ENCODE data around the gene CARS2.
"Not testable (repeated sequence)": the region's sequence is repeated elsewhere in the genome, so short reads cannot be mapped to it uniquely, and the experiment has no call there.

Gene CARS2

DNA sequence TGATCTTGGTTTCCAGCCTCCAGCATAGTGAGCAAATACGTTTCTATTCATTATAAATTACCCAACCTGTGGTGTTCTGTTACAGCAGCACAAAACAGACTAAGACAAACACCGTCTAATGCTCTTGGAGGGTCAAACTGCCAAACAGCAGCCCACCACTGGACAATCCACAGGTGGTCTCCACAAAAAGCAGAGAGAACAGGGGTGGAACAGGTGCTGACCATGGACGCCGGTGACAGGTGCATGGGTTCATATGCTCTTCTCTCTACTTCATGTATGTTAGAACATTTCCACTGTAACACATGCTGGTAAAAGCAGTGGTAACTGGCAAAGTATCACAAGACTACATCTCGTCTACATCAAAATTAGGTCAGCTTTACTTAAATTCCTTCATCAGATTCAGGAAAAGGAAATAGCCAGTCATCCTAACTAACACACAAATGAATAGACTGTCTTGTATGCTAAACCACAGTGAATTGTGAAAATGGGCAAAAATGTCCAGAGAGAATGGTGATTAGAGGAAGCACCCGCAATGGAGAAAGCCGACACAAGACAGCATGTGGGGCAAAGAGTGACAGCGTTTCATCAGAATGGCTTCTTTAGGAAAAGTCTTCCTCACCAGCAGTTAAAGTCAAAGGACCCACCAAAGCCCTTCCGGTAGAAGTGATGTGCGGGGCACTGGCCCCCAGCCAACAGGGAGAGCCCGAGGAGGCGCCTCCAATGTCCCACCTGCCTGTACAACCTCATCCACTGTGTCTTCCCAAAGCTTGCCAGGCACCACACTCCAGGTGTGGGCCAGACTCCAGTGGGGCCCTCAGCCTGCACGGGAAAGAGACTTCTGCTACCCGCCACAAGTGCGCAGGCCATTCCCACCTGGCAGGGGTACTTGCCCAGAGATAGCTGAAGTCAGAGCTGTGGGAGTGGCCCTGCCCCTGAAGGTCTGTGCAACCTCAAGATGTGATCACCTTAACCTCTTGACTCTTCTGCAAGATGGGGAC lies 6.5 kb downstream of the CARS2 start:
- Histone ChIP-seq H3K4me3 (no peak overlapping the region), H3K27ac (no peak overlapping the region)
- TF ChIP-seq, protein P1, sequence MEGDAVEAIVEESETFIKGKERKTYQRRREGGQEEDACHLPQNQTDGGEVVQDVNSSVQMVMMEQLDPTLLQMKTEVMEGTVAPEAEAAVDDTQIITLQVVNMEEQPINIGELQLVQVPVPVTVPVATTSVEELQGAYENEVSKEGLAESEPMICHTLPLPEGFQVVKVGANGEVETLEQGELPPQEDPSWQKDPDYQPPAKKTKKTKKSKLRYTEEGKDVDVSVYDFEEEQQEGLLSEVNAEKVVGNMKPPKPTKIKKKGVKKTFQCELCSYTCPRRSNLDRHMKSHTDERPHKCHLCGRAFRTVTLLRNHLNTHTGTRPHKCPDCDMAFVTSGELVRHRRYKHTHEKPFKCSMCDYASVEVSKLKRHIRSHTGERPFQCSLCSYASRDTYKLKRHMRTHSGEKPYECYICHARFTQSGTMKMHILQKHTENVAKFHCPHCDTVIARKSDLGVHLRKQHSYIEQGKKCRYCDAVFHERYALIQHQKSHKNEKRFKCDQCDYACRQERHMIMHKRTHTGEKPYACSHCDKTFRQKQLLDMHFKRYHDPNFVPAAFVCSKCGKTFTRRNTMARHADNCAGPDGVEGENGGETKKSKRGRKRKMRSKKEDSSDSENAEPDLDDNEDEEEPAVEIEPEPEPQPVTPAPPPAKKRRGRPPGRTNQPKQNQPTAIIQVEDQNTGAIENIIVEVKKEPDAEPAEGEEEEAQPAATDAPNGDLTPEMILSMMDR (IDR thresholded peaks at IDR 0.05), result no peak
- no peak for DNase-seq (ENCODE audit: low spot score)

DNA sequence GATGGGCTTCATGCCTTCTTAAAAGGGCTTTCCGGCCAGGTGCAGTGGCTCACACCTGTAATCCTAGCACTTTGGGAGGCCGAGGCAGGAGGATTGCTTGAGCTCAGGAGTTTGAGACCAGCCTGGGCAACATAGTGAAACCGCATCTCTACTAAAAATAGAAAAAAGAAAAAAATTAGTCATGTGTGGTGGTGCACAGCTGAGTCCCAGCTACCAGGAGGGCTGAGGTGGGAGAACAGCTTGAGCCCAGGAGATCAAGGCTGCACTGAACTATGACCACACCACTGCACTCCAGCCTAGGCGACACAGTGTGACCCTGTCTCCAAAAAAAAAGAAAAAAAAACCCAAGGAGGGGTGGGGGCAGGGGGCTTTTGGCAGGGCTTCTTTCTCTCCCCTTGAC lies 7.2 kb downstream of the CARS2 start:
- no peak for DNase-seq (ENCODE audit: low spot score)

DNA sequence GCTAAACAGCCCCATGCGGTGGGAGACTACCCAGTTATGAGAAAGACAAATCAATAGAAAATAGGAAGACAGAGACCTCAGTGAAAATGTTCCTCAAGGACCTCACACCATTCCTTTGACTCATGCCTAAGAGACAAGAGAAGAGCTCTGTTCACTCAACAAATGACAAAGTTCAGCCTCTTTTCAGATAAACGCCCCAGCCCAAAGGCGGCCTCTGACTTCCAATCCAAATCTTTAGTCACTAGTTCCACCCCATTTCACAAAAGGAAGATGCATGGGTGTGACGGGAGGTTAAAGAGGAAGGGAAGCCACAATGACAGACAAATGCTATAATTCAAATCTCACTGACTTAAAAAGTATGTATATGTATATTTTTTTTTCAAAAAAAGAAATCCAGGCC lies 8.1 kb downstream of the CARS2 start:
- Histone ChIP-seq H3K4me3 (no peak overlapping the region), H3K27ac (no peak overlapping the region)
- DNase-seq (ENCODE audit: low spot score), result no peak
- TF ChIP-seq, protein P1 (IDR thresholded peaks at IDR 0.05), result no peak

More for the DNA sequence above, 7.2 kb downstream of the CARS2 start:
- Histone ChIP-seq H3K4me3 (no peak overlapping the region), H3K27ac (no peak overlapping the region)
- TF ChIP-seq, protein P1 (IDR thresholded peaks at IDR 0.05), result no peak

DNA sequence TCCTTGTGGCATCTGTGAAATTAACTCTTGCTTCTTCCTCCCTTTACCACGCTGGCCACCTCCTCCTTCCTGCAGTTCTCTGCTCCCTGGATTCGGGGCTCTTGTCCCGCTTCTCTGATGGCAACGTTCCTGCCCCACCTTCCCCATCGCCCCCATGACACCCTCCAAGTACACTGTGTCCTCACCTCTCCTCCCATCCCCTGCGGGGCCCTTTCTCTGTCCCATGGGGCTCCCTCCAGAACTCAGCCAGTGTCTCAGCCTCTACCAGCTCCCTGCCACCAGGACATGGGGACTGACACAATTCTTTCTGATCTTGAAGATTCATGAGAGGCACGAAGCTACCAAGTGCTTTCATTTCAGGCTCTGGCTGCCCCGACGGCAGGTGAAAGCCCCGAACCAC lies 9.1 kb downstream of the CARS2 start:
- no peak for DNase-seq (ENCODE audit: low spot score)
- Histone ChIP-seq H3K27ac (no peak overlapping the region), H3K4me3 (no peak overlapping the region)
- TF ChIP-seq, protein P1 (IDR thresholded peaks at IDR 0.05), result no peak

DNA sequence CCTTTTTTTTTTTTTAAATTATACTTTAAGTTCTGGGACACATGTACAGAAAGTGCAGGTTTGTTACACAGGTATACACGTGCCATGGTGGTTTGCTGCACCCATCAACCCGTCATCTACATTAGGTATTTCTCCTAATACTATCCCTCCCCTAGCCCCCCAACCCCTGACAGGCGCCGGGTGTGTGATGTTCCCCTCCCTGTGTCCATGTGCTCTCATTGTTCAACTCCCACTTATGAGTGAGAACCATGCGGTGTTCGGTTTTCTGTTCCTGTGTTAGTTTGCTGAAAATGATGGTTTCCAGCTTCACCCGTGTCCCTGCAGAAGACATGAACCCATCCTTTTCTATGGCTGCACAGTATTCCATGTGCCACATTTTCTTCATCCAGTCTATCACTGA lies 10.1 kb downstream of the CARS2 start:
- not testable (repeated sequence) for DNase-seq (ENCODE audit: low spot score); H3K4me3 ChIP-seq; H3K27ac ChIP-seq

DNA sequence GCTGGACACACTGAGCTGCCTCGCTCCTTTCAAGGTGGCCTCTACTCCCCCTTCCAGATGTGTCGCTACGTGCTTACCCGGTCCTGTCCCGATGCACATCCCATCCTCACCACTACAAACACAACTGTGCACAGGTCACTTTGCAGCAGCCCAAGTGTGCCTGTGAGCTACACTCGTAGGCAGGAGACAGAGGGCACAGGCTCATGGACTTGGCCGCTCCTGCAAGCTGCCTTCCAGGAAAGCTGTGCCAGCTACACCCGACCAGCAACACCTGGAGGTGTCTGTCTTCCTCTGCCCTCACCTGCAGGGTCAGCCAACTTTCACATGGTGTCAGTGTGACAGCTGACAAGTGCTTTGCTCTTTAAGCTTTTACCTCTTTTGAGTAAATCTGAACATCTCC lies 15.4 kb downstream of the CARS2 start:
- Histone ChIP-seq H3K4me3 (no peak overlapping the region), H3K27ac (no peak overlapping the region)
- DNase-seq (ENCODE audit: low spot score), result no peak
- TF ChIP-seq, protein P1 (IDR thresholded peaks at IDR 0.05), result no peak

DNA sequence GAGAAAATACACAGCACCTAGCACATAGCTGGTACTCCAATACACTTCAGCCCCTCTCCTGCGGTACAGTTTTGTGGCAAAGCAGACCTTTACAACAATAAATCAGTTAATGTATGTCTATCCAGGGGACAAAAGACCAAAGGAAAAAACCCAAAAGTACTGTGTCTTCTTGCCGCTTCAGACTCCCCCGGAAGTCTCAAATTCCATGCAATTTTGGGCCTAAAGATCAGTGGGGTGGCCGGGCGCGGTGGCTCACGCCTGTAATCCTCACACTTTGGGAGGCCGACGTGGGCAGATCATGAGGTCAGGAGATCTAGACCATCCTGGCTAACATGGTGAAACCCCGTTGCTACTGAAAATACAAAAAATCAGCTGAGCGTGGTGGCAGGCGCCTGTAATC lies 16.2 kb downstream of the CARS2 start:
- Histone ChIP-seq H3K27ac (no peak overlapping the region), H3K4me3 (no peak overlapping the region)
- no peak for DNase-seq (ENCODE audit: low spot score)
- TF ChIP-seq, protein P1 (IDR thresholded peaks at IDR 0.05), result no peak

Data from coronary artery (tissue), 2 donors.